Fibroblast of mammary gland (primary cell): ENCODE measurements around the gene HOXB4.

Experiments used
- DNase-seq: peaks from one replicate; pipeline ENCODE4 v3.0.0-alpha.2; 2010; ENCODE audit warnings: low read depth
- H3K4me3 ChIP-seq: 2 replicates; pipeline ENCODE4 v1.5.1; 2011; ENCODE audit warnings: low read depth, mild to moderate bottlenecking, low read length, moderate library complexity; ENCODE audit not compliant: control insufficient read depth
- TF ChIP-seq, protein P1 (sequence below): conservative IDR thresholded peaks from 2 replicates; pipeline ENCODE4 v1.5.1; 2011; ENCODE audit warnings: low read depth, low read length, inconsistent platforms; ENCODE audit not compliant: control insufficient read depth, insufficient read depth

The HOXB4 gene

DNA sequence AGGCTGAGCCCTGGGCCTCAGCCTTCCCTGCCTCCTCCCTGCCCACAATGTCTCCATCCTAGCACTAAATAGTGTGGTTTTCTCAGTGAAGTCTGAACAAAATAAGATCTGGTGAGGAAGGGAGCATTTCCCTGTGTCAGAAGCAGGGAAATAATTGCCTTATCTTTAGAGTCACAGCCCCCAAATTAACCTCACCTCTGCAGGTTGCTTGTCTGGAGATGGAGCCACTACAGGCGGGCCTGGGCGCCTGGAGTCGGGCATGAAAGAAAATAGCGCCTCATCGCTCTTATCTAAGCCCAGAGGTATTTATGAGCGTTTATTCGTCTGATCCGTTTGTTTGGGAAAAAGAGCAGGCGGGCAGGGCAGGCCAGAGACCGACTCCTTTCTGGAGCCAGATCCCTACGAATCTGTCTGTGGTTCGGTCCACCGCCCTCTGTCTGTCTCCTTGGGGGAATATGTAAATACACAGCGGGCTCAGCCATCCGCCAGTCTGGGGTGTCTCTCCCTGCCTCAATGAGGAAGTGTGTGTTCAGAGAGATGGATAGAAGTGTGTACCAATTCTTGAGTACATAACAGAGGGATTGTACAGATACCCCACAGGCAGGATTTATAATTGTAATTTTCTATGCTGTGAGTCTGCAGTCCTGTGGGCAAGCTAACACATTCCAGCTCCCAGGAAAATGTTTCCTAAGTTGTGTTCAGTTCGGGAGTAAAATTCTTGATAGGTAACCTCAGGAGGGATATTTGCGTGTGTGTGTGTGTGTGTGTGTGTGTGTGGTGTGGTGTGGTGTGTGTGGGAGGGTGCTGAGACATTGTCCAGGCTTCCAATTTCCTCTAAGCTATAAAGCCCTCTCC lies 22.3 kb upstream of the HOXB4 start:
- TF ChIP-seq, protein P1, sequence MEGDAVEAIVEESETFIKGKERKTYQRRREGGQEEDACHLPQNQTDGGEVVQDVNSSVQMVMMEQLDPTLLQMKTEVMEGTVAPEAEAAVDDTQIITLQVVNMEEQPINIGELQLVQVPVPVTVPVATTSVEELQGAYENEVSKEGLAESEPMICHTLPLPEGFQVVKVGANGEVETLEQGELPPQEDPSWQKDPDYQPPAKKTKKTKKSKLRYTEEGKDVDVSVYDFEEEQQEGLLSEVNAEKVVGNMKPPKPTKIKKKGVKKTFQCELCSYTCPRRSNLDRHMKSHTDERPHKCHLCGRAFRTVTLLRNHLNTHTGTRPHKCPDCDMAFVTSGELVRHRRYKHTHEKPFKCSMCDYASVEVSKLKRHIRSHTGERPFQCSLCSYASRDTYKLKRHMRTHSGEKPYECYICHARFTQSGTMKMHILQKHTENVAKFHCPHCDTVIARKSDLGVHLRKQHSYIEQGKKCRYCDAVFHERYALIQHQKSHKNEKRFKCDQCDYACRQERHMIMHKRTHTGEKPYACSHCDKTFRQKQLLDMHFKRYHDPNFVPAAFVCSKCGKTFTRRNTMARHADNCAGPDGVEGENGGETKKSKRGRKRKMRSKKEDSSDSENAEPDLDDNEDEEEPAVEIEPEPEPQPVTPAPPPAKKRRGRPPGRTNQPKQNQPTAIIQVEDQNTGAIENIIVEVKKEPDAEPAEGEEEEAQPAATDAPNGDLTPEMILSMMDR: no peak
- no peak for DNase-seq
- peak overlapping the region; percentile 88 for H3K4me3 ChIP-seq

DNA sequence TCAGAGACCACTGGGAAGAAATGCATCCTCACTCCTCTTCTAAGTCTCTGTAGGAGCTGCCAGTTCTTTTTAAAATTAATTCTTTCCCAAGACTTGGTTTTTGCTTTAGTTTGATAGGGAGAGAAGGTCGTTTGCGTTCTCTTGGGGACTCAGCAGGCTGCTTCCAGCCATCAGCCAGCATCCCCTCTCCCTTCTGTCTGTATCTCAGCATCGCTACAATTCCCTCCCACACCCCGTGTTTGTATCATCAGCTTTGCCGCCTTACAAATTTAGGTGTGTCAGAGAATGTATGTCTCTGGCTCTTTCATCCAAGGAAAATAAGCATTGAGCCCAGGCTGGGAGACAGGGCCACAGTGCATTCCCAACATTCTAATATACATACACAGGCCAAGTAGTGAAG lies 21.2 kb upstream of the HOXB4 start:
- H3K4me3 ChIP-seq: no peak overlapping the region
- DNase-seq: no peak
- TF ChIP-seq, protein P1: no peak

DNA sequence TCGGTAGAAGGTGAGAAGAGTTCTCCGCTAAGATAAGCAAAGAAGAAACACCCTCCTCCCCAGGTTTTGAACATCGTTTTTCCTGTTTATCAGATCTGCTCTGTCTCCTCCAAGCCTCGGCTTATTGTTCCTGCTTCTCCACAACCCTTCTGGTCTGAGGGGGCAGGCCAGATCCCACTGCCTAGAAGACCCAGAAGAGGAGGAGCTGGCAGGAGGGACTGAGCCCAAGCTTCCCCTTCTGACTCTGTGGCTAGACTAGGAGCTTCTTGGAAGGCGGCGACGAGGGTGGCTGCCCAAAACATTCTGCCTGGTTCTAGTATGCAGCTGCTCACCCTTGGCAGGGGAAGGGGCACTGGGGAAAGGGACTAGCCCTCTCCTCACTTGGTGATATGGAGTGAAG lies 20.6 kb upstream of the HOXB4 start:
- DNase-seq: no peak
- H3K4me3 ChIP-seq: peak overlapping the region; percentile 65
- TF ChIP-seq, protein P1: no peak

DNA sequence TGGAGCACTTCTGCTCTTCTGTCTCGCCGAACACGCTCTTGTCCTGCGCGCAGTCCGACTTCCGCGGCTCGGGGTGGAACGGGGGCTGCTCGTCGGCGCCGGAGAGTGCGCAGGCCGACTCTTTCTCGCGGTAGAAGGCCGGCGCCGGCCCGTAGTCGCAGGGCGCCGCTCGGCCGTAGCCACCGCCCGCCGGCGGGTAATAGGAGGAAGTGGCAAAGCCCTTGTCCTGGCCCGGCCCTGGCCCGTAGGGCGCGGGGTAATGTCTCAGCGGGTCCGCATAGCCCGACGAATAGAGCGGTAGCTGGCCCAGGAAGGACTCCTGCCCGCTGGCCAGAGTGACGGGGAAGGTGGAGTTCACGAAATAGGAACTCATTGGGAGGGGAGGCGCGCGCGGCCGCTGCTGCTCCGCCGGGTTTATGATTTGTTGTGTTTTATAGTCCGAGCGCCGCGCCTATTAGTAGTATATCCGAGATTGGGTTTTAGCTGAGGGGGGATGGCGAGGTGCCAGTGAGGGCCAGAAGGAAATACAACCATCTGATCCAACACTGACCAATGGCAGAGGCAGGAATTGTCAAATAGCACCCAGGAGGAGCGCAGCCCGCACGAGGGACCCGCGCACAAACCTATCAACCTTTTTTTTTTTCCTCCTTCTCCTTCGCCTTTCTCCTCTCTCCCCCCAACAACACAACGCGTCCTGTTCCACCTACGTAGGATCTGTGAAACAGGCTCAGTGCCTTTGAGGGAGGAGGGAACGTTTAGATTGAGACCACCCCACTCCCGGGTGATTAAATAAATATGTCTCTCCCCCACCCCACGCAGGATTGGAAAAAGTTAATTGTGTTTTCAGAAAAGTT lies 19.9 kb upstream of the HOXB4 start:
- peak; percentile 85 for DNase-seq
- TF ChIP-seq, protein P1: no peak
- peak overlapping the region; percentile 65 for H3K4me3 ChIP-seq

DNA sequence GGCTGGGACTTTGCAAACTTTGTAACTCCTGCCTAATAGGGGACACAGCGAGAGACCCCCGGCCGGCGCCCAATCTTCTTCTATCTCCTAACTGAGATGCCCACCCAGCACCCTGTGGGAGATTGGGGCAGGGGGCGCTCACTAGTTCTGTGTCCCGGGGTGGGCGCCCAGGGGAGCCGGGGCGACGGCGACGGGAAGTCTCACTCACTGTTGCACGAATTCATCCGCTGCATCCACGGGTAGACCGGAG lies 19.3 kb upstream of the HOXB4 start:
- TF ChIP-seq, protein P1: no peak
- H3K4me3 ChIP-seq: peak overlapping the region; percentile 65
- no peak for DNase-seq

DNA sequence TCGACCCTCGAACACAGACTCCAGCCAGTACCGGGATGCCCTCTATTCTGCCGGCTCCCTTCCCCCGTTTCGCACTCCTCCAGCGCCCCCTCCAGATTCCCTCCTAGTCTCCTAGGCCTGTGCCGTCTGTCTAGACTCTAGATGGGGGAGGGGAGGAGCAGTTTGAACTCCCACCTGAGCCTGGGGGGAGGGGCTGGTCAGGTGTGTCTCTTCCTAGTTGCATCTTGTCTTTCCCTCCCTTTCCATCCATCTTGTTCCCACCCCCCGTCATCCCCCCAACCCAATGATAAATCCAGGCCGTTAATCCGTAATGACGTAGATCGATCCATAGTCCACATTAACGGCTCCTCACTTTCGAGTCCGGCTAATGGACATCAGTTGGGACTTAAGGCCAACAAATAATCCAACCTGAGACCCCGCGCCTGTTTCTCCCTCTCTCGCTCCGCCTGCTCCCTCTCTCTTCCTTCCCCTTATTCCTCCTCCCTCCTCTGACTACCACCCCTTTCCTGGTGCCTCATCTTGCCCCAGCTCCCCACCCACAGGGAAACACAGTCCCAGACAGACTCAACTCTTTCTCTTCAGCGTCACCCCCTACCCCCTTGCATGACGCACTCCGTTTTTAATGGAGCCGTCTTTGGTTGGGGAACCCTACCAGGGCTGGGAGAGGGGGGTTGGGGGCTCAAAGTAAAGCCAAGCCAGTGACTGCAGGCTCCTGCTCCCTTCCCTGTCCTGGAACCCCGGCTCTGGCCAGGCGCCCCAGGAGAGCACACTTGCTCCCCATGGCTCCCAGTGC lies 18.8 kb upstream of the HOXB4 start:
- TF ChIP-seq, protein P1: no peak
- DNase-seq: peak; percentile 72
- H3K4me3 ChIP-seq: peak overlapping the region; percentile 65
